GM23338 (cell line): ENCODE results near the gene PPFIBP2. TPM values are rescaled to one million over a fixed set of nuclear protein-coding genes. Genes with fewer than 3 reads are reported as not detected.

Experiments
- ATAC-seq: fragments of 200-7000 bp; cut with Tn5 transposase; 3 replicates; pipeline ENCODE4 v1.9.1; 2020
- DNase-seq: peaks from one replicate; pipeline ENCODE4 v3.0.0-alpha.2; 2015; ENCODE audit warnings: low spot score
- H2AFZ ChIP-seq: fragments of 200-600 bp; sonication (generic); 2 replicates; pipeline ENCODE4 v1.8.0; 2016; ENCODE audit warnings: antibody characterized with exemption, mild to moderate bottlenecking, moderate library complexity
- H3F3A ChIP-seq: fragments of 200-600 bp; sonication (generic); replicated peaks from 2 replicates; pipeline ENCODE4 v1.8.0; 2017; ENCODE audit warnings: antibody characterized with exemption, mixed run types, low read depth
- H3K27ac ChIP-seq: fragments of 200-600 bp; sonication (generic); 2 replicates; pipeline ENCODE4 v1.6.1; 2016; ENCODE audit warnings: low read depth
- H3K27me3 ChIP-seq: fragments of 200-600 bp; sonication (generic); 2 replicates; pipeline ENCODE4 v1.8.0; 2016; ENCODE audit warnings: mild to moderate bottlenecking, mixed run types, moderate library complexity; ENCODE audit not compliant: insufficient read depth
- H3K36me3 ChIP-seq: fragments of 200-600 bp; sonication (generic); 2 replicates; pipeline ENCODE4 v1.8.0; 2016; ENCODE audit warnings: mild to moderate bottlenecking; ENCODE audit not compliant: insufficient read depth
- H3K4me1 ChIP-seq: fragments of 200-600 bp; sonication (generic); 2 replicates; pipeline ENCODE4 v1.8.0; 2016; ENCODE audit warnings: mild to moderate bottlenecking, moderate library complexity; ENCODE audit not compliant: insufficient read depth
- H3K4me2 ChIP-seq: fragments of 200-600 bp; sonication (generic); 2 replicates; pipeline ENCODE4 v1.7.1; 2017; ENCODE audit warnings: mixed run types
- H3K4me3 ChIP-seq: fragments of 200-600 bp; sonication (generic); 2 replicates; pipeline ENCODE4 v1.6.1; 2016; ENCODE audit warnings: mixed run types
- H3K79me2 ChIP-seq: fragments of 200-600 bp; sonication (generic); replicated peaks from 2 replicates; pipeline ENCODE4 v1.8.0; 2017; ENCODE audit warnings: mild to moderate bottlenecking; ENCODE audit not compliant: insufficient read depth
- H3K9me2 ChIP-seq: fragments of 200-600 bp; sonication (generic); 2 replicates; pipeline ENCODE4 v1.8.0; 2017; ENCODE audit not compliant: insufficient read depth
- H4K20me1 ChIP-seq: fragments of 200-600 bp; sonication (generic); replicated peaks from 2 replicates; pipeline ENCODE4 v1.8.0; 2017; ENCODE audit warnings: mild to moderate bottlenecking; ENCODE audit not compliant: insufficient read depth
- H3K27ac Mint-ChIP-seq: 2 replicates; pipeline ENCODE4 v1.8.0; 2020; ENCODE audit warnings: inconsistent platforms, mild to moderate bottlenecking, moderate library complexity, mixed read lengths
- H3K27me3 Mint-ChIP-seq: 3 replicates; pipeline ENCODE4 v1.8.0; 2022; ENCODE audit warnings: low read depth, mild to moderate bottlenecking, moderate library complexity, mixed read lengths, inconsistent platforms; ENCODE audit not compliant: insufficient read depth, poor library complexity
- H3K36me3 Mint-ChIP-seq: 3 replicates; pipeline ENCODE4 v1.8.0; 2021; ENCODE audit warnings: low read depth, mild to moderate bottlenecking, inconsistent platforms, moderate library complexity, mixed read lengths
- H3K4me1 Mint-ChIP-seq: 3 replicates; pipeline ENCODE4 v1.8.0; 2020; ENCODE audit warnings: mild to moderate bottlenecking, inconsistent platforms, mixed read lengths
- H3K4me3 Mint-ChIP-seq: 3 replicates; pipeline ENCODE4 v1.8.0; 2021; ENCODE audit warnings: moderate library complexity, mild to moderate bottlenecking, inconsistent platforms, mixed read lengths
- H3K9me3 Mint-ChIP-seq: 3 replicates; pipeline ENCODE4 v1.8.0; 2020; ENCODE audit warnings: moderate library complexity, mild to moderate bottlenecking, inconsistent platforms, mixed read lengths
- CREB1 ChIP-seq: fragments of 250-450 bp; sonication (Bioruptor Pico); IDR thresholded peaks from 2 replicates; pipeline ENCODE4 v1.5.0; 2020; ENCODE audit warnings: low read depth, mild to moderate bottlenecking, moderate library complexity
- EZH2phosphoT487 ChIP-seq: fragments of 200-600 bp; sonication (generic); IDR thresholded peaks from one replicate; pipeline ENCODE4 v1.8.1; 2018; ENCODE audit warnings: antibody characterized with exemption; ENCODE audit not compliant: unreplicated experiment
- JUNB ChIP-seq: IDR thresholded peaks from one replicate; pipeline ENCODE4 v1.6.1; 2016; ENCODE audit warnings: antibody characterized with exemption; ENCODE audit not compliant: unreplicated experiment
- NANOG ChIP-seq: IDR thresholded peaks from 2 replicates; pipeline ENCODE4 v1.6.1; 2016; ENCODE audit warnings: antibody characterized with exemption, borderline replicate concordance
- REST ChIP-seq: IDR thresholded peaks from one replicate; pipeline ENCODE4 v1.6.1; 2018; ENCODE audit warnings: antibody characterized with exemption; ENCODE audit not compliant: unreplicated experiment
- ZNF331 ChIP-seq: fragments of 250-450 bp; sonication (Bioruptor Pico); IDR thresholded peaks from 2 replicates; pipeline ENCODE4 v1.5.0; 2020; ENCODE audit warnings: low read depth, mild to moderate bottlenecking, moderate library complexity
- ZNF462 ChIP-seq: fragments of 250-450 bp; sonication (Bioruptor Pico); IDR thresholded peaks from 2 replicates; pipeline ENCODE4 v1.5.0; 2020; ENCODE audit warnings: mild to moderate bottlenecking, moderate library complexity
- polyA plus RNA-seq: library from polyadenylated mRNA; unstranded; fragments of >200 nt; fragmentation: Nextera tagmentation; extraction: Ambion mirVana; gene quantifications from 2 replicates; pipeline ENCODE4 v1.2.1, GENCODE V29; 2016
- total RNA-seq: library from RNA; depleted of rRNA; stranded (reverse); fragments of >200 nt; shearing (Covaris generic); gene quantifications from 2 replicates; pipeline ENCODE4 v1.2.3, GENCODE V29; 2014

The PPFIBP2 gene
- total and polyA plus RNA-seq, 2 experiments from 2014 or later = 7.1 to 14.8 TPM

GRCh38 chr11:7548659-7549274 is 35.0 kb downstream of the PPFIBP2 start (continued):
- TF ChIP-seq ZNF462 = no peak

GRCh38 chr11:7549681-7550080 is 35.9 kb downstream of the PPFIBP2 start:
- no peaks in the 10 kb centered on the region for H3K36me3 Mint-ChIP-seq
- DNase-seq (no peak), ATAC-seq (no peak)
- H3K4me1 Mint-ChIP-seq = peaks cover 25% of the 10 kb centered on the region
- Histone ChIP-seq H3K36me3 (no peaks in the 10 kb centered on the region), H3K4me2 (no peak overlapping the region), H4K20me1 (no peaks in the 10 kb centered on the region), H3K9me2 (no peaks in the 10 kb centered on the region), H3K79me2 (no peaks in the 10 kb centered on the region), H3K27me3 (no peaks in the 10 kb centered on the region), H3K4me1 (peaks cover 10% of the 10 kb centered on the region; the same call in 1 of the 2 replicates), H3K4me3 (no peak overlapping the region), H3F3A (no peaks in the 10 kb centered on the region), H3K27ac (no peak overlapping the region), H2AFZ (no peak overlapping the region)
- H3K4me3 Mint-ChIP-seq = no peak overlapping the region
- no peak overlapping the region for H3K27ac Mint-ChIP-seq
- H3K27me3 Mint-ChIP-seq = peaks cover 4% of the 10 kb centered on the region
- no peaks in the 10 kb centered on the region for H3K9me3 Mint-ChIP-seq
- TF ChIP-seq EZH2phosphoT487 (no peak), REST (no peak), JUNB (no peak), ZNF331 (CRISPR knock-in tag) (no peak), NANOG (no peak), CREB1 (CRISPR knock-in tag) (no peak)
